Adrenal gland (tissue), 5 donors: ENCODE measurements around the gene MROH7.

Experiments used
- POLR2A ChIP-seq, 2 donors: fragments of 450-650 bp; IDR thresholded peaks; one replicate each; pipeline ENCODE4 v1.6.1; 2017; ENCODE audit warnings: antibody characterized with exemption in 2 of 2, mild to moderate bottlenecking in 2 of 2, moderate library complexity in 1 of 2
- TF ChIP-seq, protein P1 (sequence below), 6 experiments: fragments of 450-650 bp in 4 of 6; fragments of 200-600 bp in 2 of 6; sonication (generic) in 1 of 6; IDR thresholded peaks; 1 replicate in 5 of 6; 2 replicates in 1 of 6; pipeline versions ENCODE4 v1.5.1 to v1.8.0; 2016 to 2021; ENCODE audit warnings: antibody characterized with exemption in 6 of 6, mild to moderate bottlenecking in 2 of 6, moderate library complexity in 1 of 6
- donor health status: DM: no; HTN: no; CAD: no.

DNA sequence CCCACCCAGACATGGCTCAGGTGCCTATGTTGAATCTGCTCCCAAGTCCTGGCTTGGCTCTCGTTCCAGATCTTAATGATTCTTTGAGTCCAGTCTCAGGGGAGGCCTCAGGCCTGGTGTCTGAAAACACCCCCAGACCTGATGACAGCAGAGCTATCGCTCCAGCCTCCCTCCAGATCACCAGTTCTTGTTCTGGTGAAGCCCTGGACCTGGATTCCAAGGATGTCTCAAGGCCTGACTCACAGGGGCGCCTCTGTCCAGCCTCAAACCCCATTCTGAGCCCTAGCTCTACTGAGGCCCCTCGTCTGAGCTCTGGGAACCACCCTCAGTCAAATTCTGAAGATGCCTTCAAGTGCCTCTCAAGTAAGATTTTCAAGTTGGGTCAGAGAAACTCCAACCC is 11.4 kb downstream of the MROH7 start:
- TF ChIP-seq POLR2A (IDR thresholded peaks at IDR 0.05), result no peak
- TF ChIP-seq, protein P1, sequence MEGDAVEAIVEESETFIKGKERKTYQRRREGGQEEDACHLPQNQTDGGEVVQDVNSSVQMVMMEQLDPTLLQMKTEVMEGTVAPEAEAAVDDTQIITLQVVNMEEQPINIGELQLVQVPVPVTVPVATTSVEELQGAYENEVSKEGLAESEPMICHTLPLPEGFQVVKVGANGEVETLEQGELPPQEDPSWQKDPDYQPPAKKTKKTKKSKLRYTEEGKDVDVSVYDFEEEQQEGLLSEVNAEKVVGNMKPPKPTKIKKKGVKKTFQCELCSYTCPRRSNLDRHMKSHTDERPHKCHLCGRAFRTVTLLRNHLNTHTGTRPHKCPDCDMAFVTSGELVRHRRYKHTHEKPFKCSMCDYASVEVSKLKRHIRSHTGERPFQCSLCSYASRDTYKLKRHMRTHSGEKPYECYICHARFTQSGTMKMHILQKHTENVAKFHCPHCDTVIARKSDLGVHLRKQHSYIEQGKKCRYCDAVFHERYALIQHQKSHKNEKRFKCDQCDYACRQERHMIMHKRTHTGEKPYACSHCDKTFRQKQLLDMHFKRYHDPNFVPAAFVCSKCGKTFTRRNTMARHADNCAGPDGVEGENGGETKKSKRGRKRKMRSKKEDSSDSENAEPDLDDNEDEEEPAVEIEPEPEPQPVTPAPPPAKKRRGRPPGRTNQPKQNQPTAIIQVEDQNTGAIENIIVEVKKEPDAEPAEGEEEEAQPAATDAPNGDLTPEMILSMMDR (IDR thresholded peaks at IDR 0.05), result no peak
